Kidney capillary endothelial cell (primary cell): ENCODE results near the gene SRSF3.
A peak's percentile ranks its signal among the peaks of the same experiment; 100 is the strongest.

Experiments used
- DNase-seq: peaks from one replicate; pipeline ENCODE4 v3.0.0-alpha.2; 2018; ENCODE audit warnings: low spot score

Gene SRSF3

DNA sequence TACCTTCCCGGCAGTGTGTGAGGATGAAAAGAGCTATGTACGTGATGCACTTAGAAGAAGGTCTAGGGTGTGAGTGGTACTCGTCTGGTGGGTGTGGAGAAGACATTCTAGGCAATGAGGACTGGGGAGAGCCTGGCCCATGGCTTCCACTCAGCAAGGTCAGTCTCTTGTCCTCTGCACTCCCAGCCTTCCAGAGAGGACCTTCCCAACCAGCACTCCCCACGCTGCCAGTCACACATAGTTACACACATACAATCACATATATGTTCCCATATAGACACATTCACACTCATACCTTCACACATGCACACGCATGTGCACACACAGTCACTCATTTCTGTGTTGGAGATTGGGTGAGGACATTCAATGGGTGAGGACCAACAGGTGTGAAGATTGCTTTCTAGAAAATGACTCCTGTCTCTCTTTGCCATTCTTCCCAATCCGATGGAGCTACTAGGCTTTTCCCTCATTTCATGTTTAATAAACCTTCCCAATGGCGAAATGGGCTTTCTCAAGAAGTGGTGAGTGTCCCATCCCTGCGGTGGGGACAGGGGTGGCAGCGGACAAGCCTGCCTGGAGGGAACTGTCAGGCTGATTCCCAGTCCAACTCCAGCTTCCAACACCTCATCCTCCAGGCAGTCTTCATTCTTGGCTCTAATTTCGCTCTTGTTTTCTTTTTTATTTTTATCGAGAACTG lies 30.4 kb downstream of the SRSF3 start:
- DNase-seq: no peak

DNA sequence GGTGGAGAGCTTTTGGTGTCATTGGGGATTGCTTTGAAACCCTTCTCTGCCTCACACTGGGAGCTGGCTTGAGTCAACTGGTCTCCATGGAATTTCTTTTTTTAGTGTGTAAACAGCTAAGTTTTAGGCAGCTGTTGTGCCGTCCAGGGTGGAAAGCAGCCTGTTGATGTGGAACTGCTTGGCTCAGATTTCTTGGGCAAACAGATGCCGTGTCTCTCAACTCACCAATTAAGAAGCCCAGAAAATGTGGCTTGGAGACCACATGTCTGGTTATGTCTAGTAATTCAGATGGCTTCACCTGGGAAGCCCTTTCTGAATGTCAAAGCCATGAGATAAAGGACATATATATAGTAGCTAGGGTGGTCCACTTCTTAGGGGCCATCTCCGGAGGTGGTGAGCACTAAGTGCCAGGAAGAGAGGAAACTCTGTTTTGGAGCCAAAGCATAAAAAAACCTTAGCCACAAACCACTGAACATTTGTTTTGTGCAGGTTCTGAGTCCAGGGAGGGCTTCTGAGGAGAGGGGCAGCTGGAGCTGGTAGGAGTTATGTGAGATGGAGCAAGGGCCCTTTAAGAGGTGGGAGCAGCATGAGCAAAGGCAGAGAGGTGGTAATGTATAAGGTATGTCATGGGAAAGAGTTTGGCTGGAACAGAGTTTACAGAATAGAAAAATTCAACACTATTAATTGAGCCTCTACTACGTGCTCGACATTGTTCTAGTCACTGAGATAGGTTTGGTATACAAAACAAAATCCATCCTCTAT lies 31.2 kb downstream of the SRSF3 start:
- no peak for DNase-seq

- no peak for DNase-seq
These were observed 32.5 kb downstream of the SRSF3 start for GRCh38 chr6:36626636-36627035.

- DNase-seq: no peak
These were observed 33.0 kb downstream of the SRSF3 start for GRCh38 chr6:36627141-36627540.

GRCh38 chr6:36627801-36628246 lies 33.7 kb downstream of the SRSF3 start:
- no peak for DNase-seq

DNA sequence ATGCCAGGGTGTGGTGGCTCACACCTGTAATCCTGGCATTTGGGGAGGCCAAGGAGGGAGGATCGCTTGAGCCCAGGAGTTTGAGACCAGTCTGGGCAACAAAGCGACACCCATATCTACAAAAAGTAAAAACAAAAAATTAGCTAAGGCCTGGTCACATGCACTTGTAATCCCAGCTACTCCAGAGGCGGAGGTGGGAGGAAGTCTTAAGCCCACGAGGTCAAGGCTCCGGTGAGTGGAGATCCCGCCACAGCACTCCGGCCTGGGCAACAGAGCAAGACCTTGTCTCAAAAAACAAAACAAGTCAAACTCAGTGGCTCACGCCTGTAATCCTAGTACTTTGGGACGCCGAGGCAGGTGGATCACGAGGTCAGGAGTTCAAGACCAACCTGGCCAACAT lies 35.6 kb downstream of the SRSF3 start:
- no peak for DNase-seq

DNA sequence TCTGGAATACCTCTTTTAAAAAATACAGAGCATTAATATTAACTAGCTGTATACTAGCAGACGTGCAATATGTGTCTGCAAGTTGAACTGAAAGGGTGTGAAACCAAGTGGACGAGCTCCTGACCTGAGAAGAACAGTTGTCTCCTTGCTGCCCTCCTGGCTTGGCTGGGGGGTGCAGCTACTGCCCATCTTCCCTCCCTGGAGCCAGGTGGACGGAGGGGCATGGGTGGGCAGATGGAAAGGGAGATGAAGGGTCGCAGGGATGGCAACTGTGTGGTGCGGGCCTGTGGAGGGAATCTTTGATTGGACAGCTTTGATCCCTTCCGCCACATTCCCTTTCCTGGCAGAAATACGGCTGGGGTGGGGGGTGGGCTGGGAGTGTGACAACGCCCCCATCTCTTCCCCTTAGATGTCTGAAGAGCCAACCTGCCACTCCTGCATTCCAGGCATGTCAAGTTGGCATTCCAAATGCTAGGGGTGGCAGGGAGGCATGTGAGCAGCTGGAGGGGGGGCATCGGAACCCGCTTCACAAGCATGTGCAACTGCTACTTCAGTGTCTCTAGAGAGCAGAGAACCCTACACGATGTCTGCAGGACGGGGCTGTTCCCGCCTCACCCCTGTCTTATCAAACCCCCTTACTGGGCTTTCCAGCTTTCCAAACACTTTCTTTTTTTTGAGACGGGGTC lies 37.3 kb downstream of the SRSF3 start:
- no peak for DNase-seq

DNA sequence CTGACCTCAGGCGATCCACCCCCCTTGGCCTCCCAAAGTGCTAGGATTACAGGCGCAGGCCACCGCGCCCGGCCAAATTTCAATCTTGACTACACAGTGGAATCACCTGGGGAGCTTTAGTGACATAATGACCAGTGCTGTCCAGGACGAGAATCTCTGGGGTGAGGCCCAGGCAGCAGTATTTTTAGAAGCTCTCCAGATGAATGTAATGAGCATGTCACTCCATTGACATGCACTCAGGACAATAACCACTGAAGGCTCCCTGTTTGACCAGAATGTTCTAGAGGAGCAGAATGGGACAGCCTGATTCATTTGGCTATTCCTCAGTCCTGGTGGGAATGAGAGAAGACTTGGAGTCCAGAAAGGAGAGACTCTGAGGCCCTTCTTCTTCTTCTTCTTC lies 39.2 kb downstream of the SRSF3 start:
- DNase-seq: no peak

DNA sequence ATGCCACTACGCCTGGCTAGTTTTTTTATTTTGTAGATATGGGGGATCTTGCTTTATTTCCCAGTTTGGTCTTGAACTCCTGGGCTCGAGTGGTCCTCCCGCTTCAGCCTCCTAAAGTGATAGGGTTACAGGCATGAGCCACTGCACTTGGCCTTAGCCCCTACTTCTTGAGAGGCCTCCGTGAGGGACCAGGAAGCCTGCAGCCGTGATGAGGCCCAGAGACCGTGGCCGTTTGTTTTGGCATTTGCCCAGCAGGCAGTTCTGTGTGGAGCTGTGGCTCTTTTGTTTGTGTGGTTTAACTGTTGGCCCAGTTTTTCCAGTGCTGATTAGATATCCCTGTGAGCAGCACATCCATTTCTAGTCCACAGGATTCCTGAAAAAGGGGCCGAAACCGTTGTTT lies 39.8 kb downstream of the SRSF3 start:
- DNase-seq: no peak

DNA sequence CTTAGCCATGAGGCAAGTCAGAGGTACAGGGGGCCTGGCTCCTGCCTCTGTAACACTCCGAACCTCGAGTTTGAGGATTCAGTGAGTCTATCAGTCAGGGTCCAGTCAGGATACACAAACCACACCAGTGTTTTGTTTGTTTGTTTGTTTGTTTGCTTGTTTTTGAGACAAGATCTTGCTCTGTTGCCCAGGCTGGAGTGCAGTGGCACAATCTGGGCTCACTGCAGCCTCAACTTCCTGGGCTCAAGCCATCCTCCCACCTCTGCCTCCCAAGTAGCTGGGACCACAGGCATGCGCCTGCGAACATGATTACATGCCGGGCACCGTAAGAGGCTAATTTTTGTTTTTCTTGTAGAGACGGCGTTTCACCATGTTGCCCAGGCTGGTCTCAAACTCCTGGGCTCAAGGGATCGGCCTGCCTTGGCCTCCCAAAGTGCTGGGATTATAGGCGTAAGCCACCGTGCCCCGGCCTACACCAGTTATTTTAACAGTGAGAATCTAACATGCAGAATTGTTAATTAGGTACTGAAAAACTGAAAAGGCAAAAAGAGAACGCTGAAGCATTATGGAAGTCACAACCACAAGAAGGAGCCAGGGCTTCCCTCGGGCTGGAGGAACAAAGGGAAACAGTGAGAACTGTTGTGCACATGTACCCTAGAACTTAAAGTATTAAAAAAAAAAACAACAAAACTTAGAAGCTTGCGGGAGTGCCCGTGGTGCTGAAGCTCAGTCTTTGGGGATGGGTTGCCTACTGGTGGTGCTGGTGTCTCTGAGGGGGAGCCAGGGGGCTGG lies 40.4 kb downstream of the SRSF3 start:
- no peak for DNase-seq

DNA sequence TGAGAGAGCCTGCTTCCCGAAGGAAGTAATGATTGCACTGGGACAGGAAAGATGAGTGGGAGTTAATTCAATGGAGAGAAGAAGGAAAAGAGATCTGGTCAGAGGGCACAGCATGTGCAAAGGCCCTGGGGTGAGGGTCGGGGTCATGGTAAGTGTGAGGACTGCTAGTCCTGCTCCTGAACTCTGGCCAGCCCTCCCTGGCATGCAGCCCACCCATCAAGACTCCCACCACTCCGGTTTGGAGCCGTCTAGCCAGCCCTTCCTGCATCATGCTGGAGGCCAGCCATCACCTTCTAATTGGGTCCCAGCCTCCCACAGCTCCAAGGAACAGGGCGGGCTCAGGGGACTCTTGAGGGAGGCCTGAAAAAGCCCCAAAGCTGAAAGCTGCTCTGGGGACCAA lies 42.1 kb downstream of the SRSF3 start:
- no peak for DNase-seq

DNA sequence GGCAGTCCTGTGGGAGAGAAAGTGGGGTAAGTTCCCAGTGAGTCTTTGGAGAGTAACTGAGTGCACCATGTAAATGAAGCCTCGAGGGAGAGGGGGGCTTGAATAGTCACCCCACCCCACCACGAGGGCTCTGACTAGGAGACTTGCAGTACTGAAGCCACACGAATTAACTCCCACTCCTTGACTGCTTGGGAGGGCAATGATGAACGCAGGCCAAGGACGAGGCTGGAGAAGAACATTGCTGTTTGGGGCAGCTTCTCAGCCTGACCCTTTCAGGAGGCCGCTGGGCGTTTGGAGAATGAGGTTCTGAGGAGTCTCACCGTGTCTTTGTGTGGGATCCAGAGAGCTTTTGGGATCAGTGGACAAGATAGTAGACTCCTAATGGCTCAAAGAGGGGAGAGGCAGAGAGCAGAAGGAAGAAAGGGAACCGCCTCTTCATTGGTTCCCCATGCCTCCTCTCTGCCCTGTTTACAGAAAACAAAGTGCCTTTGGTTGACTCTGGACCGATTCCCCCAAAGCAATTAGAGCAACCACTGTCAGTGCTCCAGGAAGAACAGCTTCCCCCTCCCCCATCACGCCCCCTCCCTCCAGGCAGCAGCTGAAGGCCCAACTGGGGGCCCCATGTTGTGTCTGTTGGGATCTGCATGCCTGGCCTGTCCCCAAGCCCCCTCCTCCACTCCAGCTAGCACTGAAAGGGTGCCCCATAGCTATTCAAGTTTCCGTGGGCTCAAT lies 42.7 kb downstream of the SRSF3 start:
- DNase-seq: no peak

DNA sequence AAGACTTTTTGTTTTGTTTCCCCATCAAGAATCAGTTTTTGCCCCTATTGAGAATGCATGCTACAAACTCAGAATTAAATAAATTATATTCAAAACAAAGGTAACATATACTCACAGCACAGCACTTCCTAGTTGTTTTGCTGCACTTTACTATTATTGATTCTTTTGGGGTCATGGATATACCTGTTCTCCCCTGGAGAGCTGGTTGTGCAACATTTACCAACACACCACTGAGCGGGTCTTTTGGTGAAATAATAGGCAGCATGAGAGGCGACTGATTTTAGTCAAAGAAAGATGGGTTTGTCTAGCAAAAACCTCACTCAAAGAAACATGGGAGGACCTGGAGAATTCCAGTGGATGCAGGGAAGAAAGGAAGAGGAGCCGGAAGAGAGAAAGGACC lies 44.4 kb downstream of the SRSF3 start:
- DNase-seq: no peak

GRCh38 chr6:36639171-36639808 lies 45.1 kb downstream of the SRSF3 start:
- no peak for DNase-seq

DNA sequence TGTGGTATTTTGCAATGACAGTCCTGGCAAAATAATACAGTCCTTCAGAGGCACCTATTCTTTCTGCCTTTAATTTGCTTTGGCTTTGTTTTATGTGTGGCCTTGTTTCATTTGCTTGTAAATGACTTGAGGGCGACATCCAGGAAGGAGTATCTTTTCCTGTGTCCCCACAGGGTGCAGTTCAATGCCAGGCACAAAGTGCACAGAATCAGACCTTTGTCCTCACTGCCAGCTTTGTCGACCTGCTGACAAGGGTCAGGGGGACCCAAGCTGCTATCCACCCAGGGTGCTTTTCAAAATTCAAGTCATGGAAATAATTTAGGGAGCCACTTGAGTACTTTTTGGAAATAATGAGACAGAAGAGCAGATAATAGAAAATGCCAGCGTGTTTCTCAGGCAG lies 47.4 kb downstream of the SRSF3 start:
- no peak for DNase-seq

DNA sequence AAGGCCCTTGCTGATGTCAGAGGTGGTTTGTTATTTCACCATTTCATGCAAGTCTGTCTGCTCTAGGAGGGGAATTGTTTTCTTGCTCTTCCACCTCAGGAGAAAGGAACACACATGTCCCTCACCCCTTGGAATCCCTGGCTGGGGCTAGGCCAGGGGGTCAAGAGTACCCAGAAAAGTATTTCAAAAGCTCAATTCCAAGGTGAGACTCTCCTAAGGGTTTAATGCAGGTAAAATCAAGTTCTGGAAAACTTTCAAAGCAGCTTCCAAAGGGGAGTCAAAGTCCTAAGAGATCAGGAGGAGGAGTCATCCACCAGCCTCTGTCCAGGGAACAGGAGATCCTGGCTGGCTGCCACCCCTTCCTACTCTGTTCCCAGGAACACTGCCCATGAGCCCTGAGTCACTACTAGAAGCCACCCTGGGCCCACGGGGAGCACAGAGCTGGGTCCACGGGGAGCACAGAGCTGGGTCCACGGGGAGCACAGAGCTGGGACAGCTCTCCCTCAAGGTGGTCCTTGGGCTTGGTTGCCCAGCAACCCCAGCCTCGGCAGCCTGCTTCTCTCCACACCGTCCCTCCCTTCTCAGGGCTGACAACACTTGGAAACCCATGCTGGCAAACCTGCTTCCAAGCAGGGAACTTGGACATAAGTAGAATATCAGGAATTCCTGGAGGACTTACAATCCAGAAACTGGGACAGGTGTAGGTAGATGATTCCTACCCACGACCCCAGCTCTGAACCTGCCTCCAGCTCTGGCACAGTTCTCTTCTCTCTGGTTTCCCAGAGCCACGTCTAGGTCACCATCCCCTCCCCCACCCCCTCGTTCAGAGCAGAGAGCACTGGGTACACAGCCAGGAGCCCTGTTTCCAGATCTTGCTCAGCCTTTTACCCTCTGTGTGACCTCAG lies 49.0 kb downstream of the SRSF3 start:
- DNase-seq: no peak

DNA sequence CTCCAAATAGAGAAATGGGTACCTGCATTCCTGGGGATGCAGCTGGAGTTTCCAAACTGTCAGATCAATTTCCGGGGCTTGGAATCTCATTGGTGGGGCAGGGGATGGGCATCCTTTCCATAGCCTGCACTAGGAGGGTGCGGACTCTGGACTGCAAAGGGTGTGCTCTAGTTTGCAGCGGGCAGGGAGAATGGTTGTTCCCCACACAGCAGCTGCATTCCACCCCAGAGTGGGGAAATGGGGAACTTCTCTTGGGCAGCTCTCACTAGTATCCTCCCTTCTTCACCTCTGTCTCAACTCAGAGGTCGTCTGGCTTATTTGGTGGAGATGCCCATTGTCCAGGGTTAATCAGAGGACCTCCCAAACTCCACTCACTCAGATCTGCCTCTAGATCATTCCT lies 49.8 kb downstream of the SRSF3 start:
- no peak for DNase-seq

- no peak for DNase-seq
These were observed 54.9 kb downstream of the SRSF3 start for GRCh38 chr6:36649086-36649485.

DNA sequence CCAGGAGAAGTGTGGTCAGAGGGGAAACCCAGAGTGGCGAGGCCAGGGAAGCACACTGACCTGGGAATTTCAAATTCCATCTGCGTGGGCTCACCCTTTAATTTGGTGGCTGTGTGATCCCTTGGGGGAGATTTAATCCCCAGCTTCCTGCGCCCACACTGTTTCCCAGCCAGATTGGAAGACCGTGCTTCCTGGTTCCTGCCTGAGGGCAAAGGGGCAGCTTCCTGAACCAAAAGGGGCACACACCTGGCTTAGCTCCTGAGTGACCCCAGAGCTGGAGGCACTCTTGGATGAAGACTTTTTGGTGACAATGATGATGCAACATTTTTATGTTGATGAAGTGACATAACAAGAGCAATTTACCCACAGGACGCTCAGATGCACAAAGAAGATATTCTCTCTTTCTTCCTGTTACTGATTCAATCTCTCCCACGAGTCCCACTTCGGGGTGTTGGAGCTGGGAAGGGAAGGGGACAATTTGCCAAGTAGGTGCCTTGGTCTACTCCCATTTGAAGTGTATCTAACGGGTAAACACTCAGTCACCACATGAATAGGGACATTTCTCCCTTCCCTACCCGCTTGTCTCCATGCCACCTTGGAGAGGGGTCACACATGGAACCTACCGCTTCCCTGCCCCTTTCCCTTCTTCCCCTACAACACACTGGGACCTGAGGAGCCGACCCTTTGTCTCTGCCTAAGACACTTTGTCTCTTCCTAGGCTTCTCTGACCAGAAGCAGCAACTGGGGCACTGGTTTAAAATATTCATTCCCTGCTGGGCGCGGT lies 55.7 kb downstream of the SRSF3 start:
- peak; percentile 23 for DNase-seq
